ENCODE measurements around the gene CHD6. TPM values are rescaled to one million over a fixed set of nuclear protein-coding genes. Genes with fewer than 3 reads are reported as not detected.

CHD6 gene
- total RNA-seq, 2 experiments from 2014 or later: 26.9 to 45.7 TPM

DNA sequence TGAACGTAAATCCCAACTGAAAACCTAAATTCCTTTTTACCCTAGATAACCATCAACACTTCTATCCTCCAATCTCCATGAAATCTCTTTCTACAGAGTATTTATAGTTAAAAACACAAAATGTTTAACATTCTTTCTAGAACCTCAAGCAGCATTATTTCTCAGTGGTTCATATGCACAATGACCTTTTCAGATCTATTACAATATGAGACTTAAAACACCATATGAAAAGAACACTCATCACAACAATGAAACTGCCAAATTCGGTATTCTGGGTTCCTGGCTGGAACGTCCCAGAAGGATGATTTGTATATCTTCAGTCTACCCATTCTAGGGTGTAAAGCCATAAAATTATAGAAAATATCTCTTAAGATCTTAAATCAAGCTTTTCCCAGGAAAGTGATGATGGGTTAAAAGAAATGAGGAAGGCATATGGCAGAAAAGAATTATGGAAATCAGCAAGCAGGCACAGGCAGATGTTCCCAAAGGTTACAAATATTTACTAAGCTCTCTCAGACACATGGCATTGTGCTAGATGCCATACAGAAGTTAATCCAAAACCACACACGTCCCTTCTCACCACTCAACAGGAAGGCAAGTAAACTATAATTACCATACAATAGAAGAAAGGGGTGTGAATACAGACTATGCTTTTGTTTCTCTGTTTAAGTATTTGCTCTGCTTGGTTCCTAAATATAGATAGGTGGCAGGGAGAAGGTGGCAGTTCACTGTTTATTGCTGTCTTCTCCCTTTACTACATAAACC, 118.0 kb downstream of the CHD6 start:
- POLR2A ChIA-PET: interaction anchor here (1.1 kb wide), 1 partner anchor 12 kb away, joined by 3 read pairs; no protein-coding TSS in a partner anchor
- DNase-seq (ENCODE audit: low spot score): no peak
- CTCF ChIA-PET (ENCODE audit: unreplicated experiment): no interaction called here
- peaks cover 12% of the 10 kb centered on the region for H3K36me3 ChIP-seq (ENCODE audit: insufficient read depth, low read length)
- intact Hi-C loops (cut with micrococcal nuclease; ENCODE audit: unreplicated experiment): no loop called here
- no peak overlapping the region for H3K27ac ChIP-seq (ENCODE audit: low read depth, low read length, poor library complexity, severe bottlenecking)
- no peak overlapping the region for H2AFZ ChIP-seq (ENCODE audit: low read length)
- H3K4me3 ChIP-seq (ENCODE audit: low read depth, low read length, poor library complexity, severe bottlenecking): no peak overlapping the region
- TF ChIP-seq, protein P1, sequence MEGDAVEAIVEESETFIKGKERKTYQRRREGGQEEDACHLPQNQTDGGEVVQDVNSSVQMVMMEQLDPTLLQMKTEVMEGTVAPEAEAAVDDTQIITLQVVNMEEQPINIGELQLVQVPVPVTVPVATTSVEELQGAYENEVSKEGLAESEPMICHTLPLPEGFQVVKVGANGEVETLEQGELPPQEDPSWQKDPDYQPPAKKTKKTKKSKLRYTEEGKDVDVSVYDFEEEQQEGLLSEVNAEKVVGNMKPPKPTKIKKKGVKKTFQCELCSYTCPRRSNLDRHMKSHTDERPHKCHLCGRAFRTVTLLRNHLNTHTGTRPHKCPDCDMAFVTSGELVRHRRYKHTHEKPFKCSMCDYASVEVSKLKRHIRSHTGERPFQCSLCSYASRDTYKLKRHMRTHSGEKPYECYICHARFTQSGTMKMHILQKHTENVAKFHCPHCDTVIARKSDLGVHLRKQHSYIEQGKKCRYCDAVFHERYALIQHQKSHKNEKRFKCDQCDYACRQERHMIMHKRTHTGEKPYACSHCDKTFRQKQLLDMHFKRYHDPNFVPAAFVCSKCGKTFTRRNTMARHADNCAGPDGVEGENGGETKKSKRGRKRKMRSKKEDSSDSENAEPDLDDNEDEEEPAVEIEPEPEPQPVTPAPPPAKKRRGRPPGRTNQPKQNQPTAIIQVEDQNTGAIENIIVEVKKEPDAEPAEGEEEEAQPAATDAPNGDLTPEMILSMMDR (conservative IDR thresholded peaks at IDR 0.05; ENCODE audit: low read length): no peak
- no peak for TF ChIP-seq EZH2phosphoT487 (IDR thresholded peaks at IDR 0.05; ENCODE audit: borderline replicate concordance, low read depth, low read length)
- H3K9me3 ChIP-seq (ENCODE audit: low read length): no peaks in the 10 kb centered on the region; the same call in 1 of the 2 replicates
- no peaks in the 10 kb centered on the region for H3K9me2 ChIP-seq (ENCODE audit: insufficient read depth, low read length)
- no peaks in the 10 kb centered on the region for H4K20me1 ChIP-seq (ENCODE audit: insufficient read depth, low read length)
- no peaks in the 10 kb centered on the region for H3K79me2 ChIP-seq (ENCODE audit: insufficient read depth, low read depth, low read length)
- no TSS peak for BruUV-seq (replicated peaks)
- H3K4me1 ChIP-seq (ENCODE audit: insufficient read depth, low read length, poor library complexity, severe bottlenecking): no peaks in the 10 kb centered on the region
- H3K4me2 ChIP-seq (ENCODE audit: low read length): no peak overlapping the region

DNA sequence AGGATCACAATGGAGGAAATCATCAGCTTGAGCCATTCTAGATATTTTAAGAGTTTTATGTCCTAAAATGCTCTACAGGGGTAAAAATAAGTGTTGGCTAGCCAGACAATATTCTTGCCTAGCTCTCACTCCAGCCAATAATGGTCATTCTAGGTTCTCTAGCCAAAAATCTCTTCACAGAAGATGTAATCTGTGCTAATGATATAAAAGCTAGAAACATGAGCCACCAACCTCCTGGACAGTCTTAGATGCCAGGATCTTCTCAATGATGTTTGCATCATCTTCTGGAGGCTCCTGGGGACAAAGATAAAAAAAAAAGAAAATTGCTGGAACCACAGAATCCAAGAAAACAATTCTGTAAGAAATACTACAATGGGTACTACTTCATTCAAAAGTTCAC, 119.1 kb downstream of the CHD6 start:
- POLR2A ChIA-PET: interaction anchor here (0.6 kb wide), 1 partner anchor 114 kb away, joined by 4 read pairs; no protein-coding TSS in a partner anchor
- DNase-seq (ENCODE audit: low spot score): no peak
- no peak overlapping the region for H2AFZ ChIP-seq (ENCODE audit: low read length)
- CTCF ChIA-PET (ENCODE audit: unreplicated experiment): no interaction called here
- no peaks in the 10 kb centered on the region for H3K9me3 ChIP-seq (ENCODE audit: low read length)
- H3K9me2 ChIP-seq (ENCODE audit: insufficient read depth, low read length): no peaks in the 10 kb centered on the region
- H3K27ac ChIP-seq (ENCODE audit: low read depth, low read length, poor library complexity, severe bottlenecking): no peak overlapping the region
- H3K36me3 ChIP-seq (ENCODE audit: insufficient read depth, low read length): peaks cover 9% of the 10 kb centered on the region; the same call in 1 of the 2 replicates
- TF ChIP-seq, protein P1 (conservative IDR thresholded peaks at IDR 0.05; ENCODE audit: low read length): no peak
- no peak for TF ChIP-seq EZH2phosphoT487 (IDR thresholded peaks at IDR 0.05; ENCODE audit: borderline replicate concordance, low read depth, low read length)
- H4K20me1 ChIP-seq (ENCODE audit: insufficient read depth, low read length): no peaks in the 10 kb centered on the region
- no TSS peak for BruUV-seq (replicated peaks)
- H3K4me3 ChIP-seq (ENCODE audit: low read depth, low read length, poor library complexity, severe bottlenecking): no peak overlapping the region
- no peak overlapping the region for H3K4me2 ChIP-seq (ENCODE audit: low read length)
- H3K79me2 ChIP-seq (ENCODE audit: insufficient read depth, low read depth, low read length): no peaks in the 10 kb centered on the region
- intact Hi-C loops (cut with micrococcal nuclease; ENCODE audit: unreplicated experiment): no loop called here
- H3K4me1 ChIP-seq (ENCODE audit: insufficient read depth, low read length, poor library complexity, severe bottlenecking): no peaks in the 10 kb centered on the region

All from OCI-LY7 (cell line).